ENCODE measurements around the gene PAIP1. TPM values are rescaled to one million over a fixed set of nuclear protein-coding genes. Genes with fewer than 3 reads are reported as not detected.
"Not testable (repeated sequence)": the region's sequence is repeated elsewhere in the genome, so short reads cannot be mapped to it uniquely, and the experiment has no call there.

The PAIP1 gene
- total RNA-seq, 4 donors from 2014 or later, result 84.5 to 105 (median 98.5) TPM

GRCh38 chr5:43554497-43554896 is 2.4 kb downstream of the PAIP1 start:
- H3K4me3 ChIP-seq (replicated peaks in 1 of 3), result no peak overlapping the region
- no peak for TF ChIP-seq POLR2A (IDR thresholded peaks at IDR 0.05)
- TF ChIP-seq CTCF (IDR thresholded peaks at IDR 0.05), result no peak
- no peaks in the 10 kb centered on the region for H3K27me3 ChIP-seq
- no peak overlapping the region for H3K27ac ChIP-seq
- H3K36me3 ChIP-seq, result peaks cover 2 to 6% of the 10 kb centered on the region in 2 donors
- 95 to 96% methylated on average over 1 of the region's 1 CpG for WGBS, 2 donors
- intact Hi-C loops (cut with DNase I), result no loop called here
- H3K4me1 ChIP-seq, result peaks cover 26 to 28% of the 10 kb centered on the region in 2 donors
- H3K9me3 ChIP-seq, result no peaks in the 10 kb centered on the region
- no peak for DNase-seq

GRCh38 chr5:43553381-43553780 is 3.5 kb downstream of the PAIP1 start:
- Histone ChIP-seq H3K4me3 (replicated peaks in 1 of 3) (no peak overlapping the region), H3K4me1 (peaks cover 26 to 28% of the 10 kb centered on the region in 2 donors), H3K9me3 (no peaks in the 10 kb centered on the region), H3K27me3 (no peaks in the 10 kb centered on the region), H3K27ac (no peak overlapping the region), H3K36me3 (peaks cover 2 to 6% of the 10 kb centered on the region in 2 donors)
- TF ChIP-seq CTCF (IDR thresholded peaks at IDR 0.05), result no peak
- TF ChIP-seq POLR2A (IDR thresholded peaks at IDR 0.05), result no peak
- WGBS, 2 donors, result 69 to 74% methylated on average over 2 of the region's 2 CpGs
- intact Hi-C loops (cut with DNase I), result no loop called here
- no peak for DNase-seq

- Histone ChIP-seq H3K27ac (no peak overlapping the region), H3K4me3 (replicated peaks in 1 of 3) (no peak overlapping the region), H3K27me3 (no peaks in the 10 kb centered on the region), H3K4me1 (peaks cover 26 to 28% of the 10 kb centered on the region in 2 donors), H3K9me3 (no peaks in the 10 kb centered on the region), H3K36me3 (peaks cover 7 to 12% of the 10 kb centered on the region in 2 donors)
- intact Hi-C loops (cut with DNase I), result no loop called here
- no peak for TF ChIP-seq CTCF (IDR thresholded peaks at IDR 0.05)
- TF ChIP-seq POLR2A (IDR thresholded peaks at IDR 0.05), result no peak
- WGBS, 2 donors, result 73 to 79% methylated on average over 2 of the region's 2 CpGs
- DNase-seq, result no peak
Observed at GRCh38 chr5:43551731-43552130, 5.1 kb downstream of the PAIP1 start.

DNA sequence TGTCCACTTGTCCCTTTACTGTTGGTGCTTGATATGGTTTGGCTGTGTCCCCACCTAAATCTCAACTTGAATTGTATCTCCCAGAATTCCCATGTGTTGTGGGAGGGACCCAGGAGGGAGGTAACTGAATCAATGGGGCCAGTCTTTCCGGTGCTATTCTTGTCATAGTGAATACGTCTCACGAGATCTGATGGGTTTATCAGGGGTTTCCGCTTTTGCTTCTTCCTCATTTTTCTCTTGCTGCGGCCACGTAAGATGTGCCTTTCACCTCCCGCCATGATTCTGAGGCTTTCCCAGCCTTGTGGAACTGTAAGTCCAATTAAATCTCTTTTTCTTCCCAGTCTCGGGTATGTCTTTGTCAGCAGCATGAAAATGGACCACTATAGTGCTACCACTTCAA is 7.6 kb downstream of the PAIP1 start:
- H3K4me1 ChIP-seq, result peaks cover 13 to 16% of the 10 kb centered on the region in 2 donors
- H3K4me3 ChIP-seq (replicated peaks in 1 of 3); H3K9me3 ChIP-seq; H3K27ac ChIP-seq; H3K27me3 ChIP-seq; DNase-seq; intact Hi-C loops (cut with DNase I): not testable (repeated sequence)
- peaks cover 12 to 15% of the 10 kb centered on the region in 2 donors for H3K36me3 ChIP-seq
- WGBS, 2 donors, result 94 to 98% methylated on average over 8 of the region's 8 CpGs

- peaks cover 12 to 15% of the 10 kb centered on the region in 2 donors for H3K36me3 ChIP-seq
- intact Hi-C loops (cut with DNase I), result no loop called here
Observed at GRCh38 chr5:43548358-43548757, 8.5 kb downstream of the PAIP1 start.

More at GRCh38 chr5:43548358-43548757, 8.5 kb downstream of the PAIP1 start:
- no peak for DNase-seq
- Histone ChIP-seq H3K27ac (no peak overlapping the region), H3K27me3 (no peaks in the 10 kb centered on the region), H3K4me1 (peaks cover 5 to 8% of the 10 kb centered on the region in 2 donors), H3K9me3 (no peaks in the 10 kb centered on the region), H3K4me3 (replicated peaks in 1 of 3) (no peak overlapping the region)
- TF ChIP-seq CTCF (IDR thresholded peaks at IDR 0.05) (no peak), POLR2A (IDR thresholded peaks at IDR 0.05) (no peak)
- 88 to 92% methylated on average over 5 of the region's 5 CpGs for WGBS, 2 donors
